Stimulated activated CD8-positive, alpha-beta memory T cell treated with anti-CD3 and anti-CD28 coated beads, Interleukin-15, amount 100 ng/mL, for 1 hour (primary cell): Measurements from ENCODE around the gene SRGAP1.

Source experiments
- DNase-seq: peaks from one replicate; pipeline ENCODE4 v3.0.0-alpha.2; 2020; ENCODE audit warnings: low read depth

Gene SRGAP1

DNA sequence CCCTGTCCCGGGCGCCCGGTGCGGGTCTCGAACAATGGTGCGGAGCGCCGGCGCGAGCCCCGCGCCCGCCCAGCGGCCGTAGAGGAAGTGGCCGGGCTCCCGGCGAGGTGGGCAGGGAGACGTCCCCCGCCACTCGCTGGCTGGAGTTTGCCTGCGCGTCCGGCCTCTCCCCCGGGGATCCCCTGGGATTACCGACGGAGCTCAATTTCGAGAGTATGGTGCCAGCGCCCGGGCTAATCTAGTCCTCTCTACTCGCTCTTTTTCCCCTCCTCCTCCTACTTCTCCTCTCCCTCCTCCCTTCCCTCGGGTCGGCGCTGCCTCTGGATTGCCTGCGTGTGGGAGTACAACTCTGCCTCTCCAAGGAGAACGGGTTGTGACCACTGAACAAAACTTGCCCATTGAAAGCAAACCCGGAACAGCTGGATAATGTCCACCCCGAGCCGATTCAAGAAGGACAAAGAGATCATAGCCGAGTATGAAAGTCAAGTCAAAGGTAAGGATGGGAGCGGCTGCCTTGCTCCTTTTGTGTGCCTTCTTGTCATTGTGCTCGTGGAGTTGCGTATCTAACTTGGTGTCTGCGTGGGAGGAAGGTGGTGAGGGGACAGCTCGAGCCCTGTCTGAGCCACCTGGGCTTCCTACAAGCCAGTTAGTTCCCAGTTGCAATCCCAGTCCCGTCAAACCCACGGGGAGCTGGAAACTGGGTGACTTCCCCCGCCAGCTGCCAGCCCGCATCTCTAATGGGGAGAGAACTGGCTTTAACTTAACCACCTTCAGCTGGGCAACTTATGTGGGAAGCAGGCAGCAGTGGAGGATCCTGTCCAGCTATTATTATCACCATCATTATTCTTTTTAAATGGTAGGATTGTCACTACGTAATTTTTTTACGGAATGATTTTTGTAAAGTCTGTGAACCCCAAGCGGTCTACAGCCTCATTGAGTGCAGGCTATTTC is at the start of gene SRGAP1:
Gene SRGAP1 (plus strand): TSS at position 310 of the 951 bp plus-strand sequence. CDS start 117 bp downstream, at position 427.
- DNase-seq: no peak

DNA sequence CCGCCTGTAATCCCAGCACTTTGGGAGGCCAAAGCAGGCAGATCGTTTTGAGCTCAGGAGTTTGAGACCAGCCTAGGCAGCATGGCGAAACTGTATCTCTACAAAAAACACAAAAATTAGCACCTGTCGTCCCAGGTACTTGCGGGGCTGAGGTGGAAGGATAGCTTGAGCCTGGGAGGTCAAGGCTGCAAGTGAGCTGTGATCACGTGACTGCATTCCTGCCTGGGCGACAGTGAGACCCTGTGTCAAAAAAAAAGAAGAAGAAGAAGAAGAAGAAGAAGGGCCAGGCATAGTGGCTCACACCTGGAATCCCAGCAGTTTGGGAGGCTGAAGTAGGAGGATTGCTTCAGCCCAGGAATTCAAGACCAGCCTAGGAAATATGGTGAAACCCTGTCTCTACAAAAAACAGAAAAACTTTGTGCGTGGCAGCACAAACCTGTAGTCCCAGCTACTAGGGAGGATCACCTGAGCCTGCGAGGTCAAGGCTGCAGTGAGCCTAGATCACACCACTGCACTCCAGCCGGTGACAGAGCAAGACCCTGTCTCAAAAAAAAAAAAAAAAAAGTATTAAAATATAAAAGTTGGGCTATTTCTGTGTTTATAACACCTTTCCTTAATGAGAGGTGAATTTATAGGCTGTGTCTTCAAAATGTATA is 49.3 kb upstream of the SRGAP1 start:
- DNase-seq: no peak

- no peak for DNase-seq
Observed at GRCh38 chr12:63795944-63796343, 48.6 kb upstream of the SRGAP1 start.

DNA sequence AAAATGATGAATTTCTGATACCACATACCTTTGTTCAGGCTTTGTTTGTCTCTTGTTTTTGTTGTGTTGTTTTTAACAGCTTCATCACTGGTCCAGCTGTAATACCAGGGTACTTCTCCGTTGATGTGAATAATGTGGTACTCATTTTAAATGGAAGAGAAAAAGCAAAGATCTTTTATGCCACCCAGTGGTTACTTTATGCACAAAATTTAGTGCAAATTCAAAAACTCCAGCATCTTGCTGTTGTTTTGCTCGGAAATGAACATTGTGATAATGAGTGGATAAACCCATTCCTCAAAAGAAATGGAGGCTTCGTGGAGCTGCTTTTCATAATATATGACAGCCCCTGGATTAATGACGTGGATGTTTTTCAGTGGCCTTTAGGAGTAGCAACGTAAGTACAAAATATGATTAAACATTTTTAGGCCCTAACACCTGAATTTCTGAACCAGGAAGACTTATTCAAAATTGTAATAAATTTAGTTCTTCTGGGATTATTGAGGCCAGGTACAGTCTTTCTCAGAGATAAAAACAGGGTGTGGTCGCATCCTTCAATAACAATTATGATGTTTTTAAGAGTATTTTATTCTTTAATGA is 42.4 kb upstream of the SRGAP1 start:
- no peak for DNase-seq

DNA sequence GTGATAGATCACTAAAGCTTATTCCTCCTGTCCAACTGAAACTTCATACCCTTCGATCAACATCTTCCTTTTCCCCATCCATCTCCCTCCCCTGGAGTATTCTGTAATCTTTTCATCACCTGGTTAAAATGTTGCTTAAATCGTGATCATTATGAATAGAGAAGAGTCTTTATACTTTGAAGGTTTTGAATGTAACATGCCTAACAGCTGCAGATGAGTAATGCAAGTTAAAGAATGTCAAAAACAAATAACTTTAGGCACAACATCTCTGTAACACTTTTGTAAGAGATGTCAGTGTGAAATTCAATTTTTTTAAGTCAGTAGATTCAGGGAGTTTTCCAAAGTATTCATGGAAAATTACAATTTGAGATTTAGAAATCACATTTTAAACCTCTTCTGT is 39.8 kb upstream of the SRGAP1 start:
- no peak for DNase-seq

- no peak for DNase-seq
Observed at GRCh38 chr12:63805704-63806672, 38.5 kb upstream of the SRGAP1 start.

- DNase-seq: no peak
Observed at GRCh38 chr12:63808631-63809030, 35.9 kb upstream of the SRGAP1 start.

- DNase-seq: no peak
Observed at GRCh38 chr12:63809566-63809965, 34.9 kb upstream of the SRGAP1 start.

GRCh38 chr12:63811334-63811733 is 33.2 kb upstream of the SRGAP1 start:
- no peak for DNase-seq

DNA sequence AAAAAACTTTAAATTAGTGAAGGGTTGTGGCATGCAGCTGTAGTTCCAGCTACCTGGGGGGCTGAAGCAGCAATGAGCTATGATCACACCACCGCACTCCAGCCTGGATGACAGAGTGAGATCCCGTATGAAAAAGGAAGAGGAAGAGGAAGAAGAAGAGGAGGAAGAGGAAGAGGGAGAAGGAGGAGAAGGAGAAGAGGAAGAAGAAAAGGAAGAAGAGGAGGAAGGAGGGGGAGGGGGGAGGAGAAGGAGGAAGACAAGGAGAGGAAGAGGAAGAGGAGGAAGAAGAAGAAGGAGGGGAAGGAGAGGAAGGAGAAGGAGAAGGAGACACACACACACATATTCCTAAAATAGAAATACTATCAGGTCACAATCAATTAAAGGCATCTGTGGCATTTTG is 32.7 kb upstream of the SRGAP1 start:
- DNase-seq: no peak

GRCh38 chr12:63814146-63814772 is 30.2 kb upstream of the SRGAP1 start:
- DNase-seq: no peak

GRCh38 chr12:63815482-63815852 is 29.0 kb upstream of the SRGAP1 start:
- no peak for DNase-seq

- DNase-seq: no peak
Observed at GRCh38 chr12:63816031-63816430, 28.5 kb upstream of the SRGAP1 start.

- no peak for DNase-seq
Observed at GRCh38 chr12:63820427-63820826, 24.1 kb upstream of the SRGAP1 start.

DNA sequence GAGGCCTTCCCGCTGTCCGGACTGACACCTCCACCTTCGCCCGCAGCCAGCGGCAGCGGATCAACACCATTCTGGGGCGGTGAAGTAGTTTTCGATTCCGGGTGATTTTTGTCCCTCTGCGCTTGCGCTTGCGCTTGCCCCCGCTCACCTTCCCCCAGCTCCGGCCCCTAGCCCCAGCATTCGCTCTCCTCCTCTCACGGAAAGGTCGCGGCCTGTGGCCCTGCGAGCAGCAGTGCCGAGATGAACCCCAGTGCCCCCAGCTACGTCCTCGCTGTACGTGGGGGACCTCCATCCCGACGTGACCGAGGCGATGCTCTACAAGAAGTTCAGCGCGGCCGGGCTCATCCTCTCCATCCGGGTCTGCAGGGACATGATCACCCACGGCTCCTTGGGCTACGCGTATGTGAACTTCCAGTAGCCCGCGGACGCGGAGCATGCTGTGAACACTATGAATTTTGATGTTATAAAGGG is 22.7 kb upstream of the SRGAP1 start:
- no peak for DNase-seq

- no peak for DNase-seq
Observed at GRCh38 chr12:63822352-63822751, 22.1 kb upstream of the SRGAP1 start.

DNA sequence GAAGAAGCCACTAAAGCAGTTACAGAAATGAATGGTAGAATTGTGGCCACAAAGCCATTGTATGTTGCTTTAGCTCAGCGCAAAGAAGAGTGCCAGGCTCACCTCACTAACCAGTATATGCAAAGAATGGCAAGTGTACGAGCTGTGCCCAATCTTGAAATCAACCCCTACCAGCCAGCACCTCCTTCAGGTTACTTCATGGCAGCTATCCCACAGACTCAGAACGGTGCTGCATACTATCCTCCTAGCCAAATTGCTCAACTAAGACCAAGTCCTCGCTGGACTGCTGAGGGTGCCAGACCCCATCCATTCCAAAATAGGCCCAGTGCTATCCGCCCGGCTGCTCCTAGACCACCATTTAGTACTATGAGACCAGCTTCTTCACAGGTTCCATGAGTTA is 21.5 kb upstream of the SRGAP1 start:
- no peak for DNase-seq

DNA sequence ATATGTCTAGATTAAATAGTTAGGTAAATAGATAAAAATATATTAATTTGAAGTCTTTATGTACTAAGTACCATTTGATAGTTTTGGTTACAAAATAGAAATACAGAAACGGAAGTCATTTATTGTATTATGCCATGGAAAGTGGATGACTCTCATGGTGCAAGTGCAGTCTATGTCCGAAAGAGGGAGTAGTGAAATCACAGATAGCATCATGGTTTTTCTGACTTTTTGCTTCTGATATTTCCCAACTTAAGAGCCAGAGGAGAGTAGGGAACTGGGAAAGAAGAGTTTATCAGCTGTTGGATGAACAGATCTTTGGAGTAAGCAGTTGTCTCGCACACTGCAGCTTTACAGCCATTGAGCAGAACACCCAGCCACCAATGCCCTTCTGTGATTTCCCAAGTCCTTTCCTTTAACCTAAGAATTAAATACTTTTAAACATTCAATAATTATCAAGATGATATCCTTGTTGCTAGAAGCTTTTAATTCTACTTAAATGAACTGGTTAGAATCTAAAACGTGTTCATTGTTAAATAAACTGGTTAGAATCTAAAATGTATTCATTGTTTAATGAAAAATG is 18.4 kb upstream of the SRGAP1 start:
- DNase-seq: no peak

- no peak for DNase-seq
Observed at GRCh38 chr12:63828867-63829266, 15.6 kb upstream of the SRGAP1 start.

DNA sequence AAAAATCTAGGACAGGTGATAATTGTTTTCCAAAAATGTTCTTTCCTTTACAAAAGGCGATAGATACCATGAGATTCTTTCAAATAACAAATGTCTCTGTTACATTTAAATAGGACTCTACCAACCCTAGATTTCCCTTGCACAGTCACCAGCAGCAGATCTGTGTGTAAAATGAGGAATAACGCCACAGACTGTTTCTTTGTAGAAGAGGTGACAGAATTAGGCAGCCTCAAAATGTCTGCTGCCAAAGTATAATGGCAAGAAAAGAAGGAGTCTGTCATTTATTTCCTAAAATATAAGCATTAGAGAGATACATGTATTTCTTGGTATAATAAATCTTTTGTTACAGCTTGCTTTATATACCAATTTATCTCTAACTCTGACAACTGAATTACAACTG is 8.5 kb upstream of the SRGAP1 start:
- DNase-seq: no peak

GRCh38 chr12:63836936-63837335 is 7.6 kb upstream of the SRGAP1 start:
- no peak for DNase-seq
